Measurements from ENCODE around the gene ARL5C. TPM values are rescaled to one million over a fixed set of nuclear protein-coding genes. Genes with fewer than 3 reads are reported as not detected.

Gene ARL5C
- total RNA-seq, 1 experiment from 2014 or later = not detected

GRCh38 chr17:39155654-39156053 lies 10.3 kb downstream of the ARL5C start:
- no peak overlapping the region for H2BK12ac ChIP-seq (ENCODE audit: insufficient read length, low read depth, low read length)
- no peak overlapping the region for H2BK20ac ChIP-seq (ENCODE audit: low read depth, low read length, poor library complexity, severe bottlenecking)
- peaks cover 17% of the 10 kb centered on the region for H3K23me2 ChIP-seq (ENCODE audit: insufficient read length, low read depth, low read length, poor library complexity, severe bottlenecking)
- H3K4me3 Mint-ChIP-seq = peak overlapping the region; percentile 63 to 94
- peaks cover 6 to 9% of the 10 kb centered on the region in 2 experiments; a peak in 3 of 5 replicates for H3K9me3 Mint-ChIP-seq
- H3K4me1 Mint-ChIP-seq = peaks cover 12 to 28% of the 10 kb centered on the region in 2 experiments
- no peak overlapping the region for H2AK5ac ChIP-seq (ENCODE audit: insufficient read length, low read length)
- no peak for DNase-seq
- no peak overlapping the region for H2BK15ac ChIP-seq (ENCODE audit: low read depth, low read length)
- H3K14ac ChIP-seq (ENCODE audit: insufficient read depth, low read length) = no peak overlapping the region
- H3T11ph ChIP-seq (ENCODE audit: low read length) = no peak overlapping the region
- peaks cover 0 to 5% (median 0%) of the 10 kb centered on the region in 3 experiments; a peak in 1 of 7 replicates for H3K36me3 Mint-ChIP-seq (ENCODE audit: insufficient read depth in 1 of 3, low read depth in 3 of 3)
- no peaks in the 10 kb centered on the region for H4K20me1 ChIP-seq (ENCODE audit: control insufficient read depth, insufficient read depth, insufficient read length)
- no peak overlapping the region for H4K91ac ChIP-seq (ENCODE audit: insufficient read length, low read depth, low read length)
- no peak overlapping the region for H3K4ac ChIP-seq (ENCODE audit: low read depth, low read length)
- no peaks in the 10 kb centered on the region for H3K79me1 ChIP-seq (ENCODE audit: insufficient read depth, low read depth, low read length, poor library complexity, severe bottlenecking)
- no peak overlapping the region for H2BK5ac ChIP-seq (ENCODE audit: insufficient read length, low read length)
- H3K27me3 ChIP-seq (ENCODE audit: insufficient read depth, low read length) = peaks cover 3% of the 10 kb centered on the region; the same call in 1 of the 2 replicates
- no CpG with 5 or more reads among the region's 2 CpGs for WGBS (ENCODE audit: extremely low coverage, insufficient read length, low lambda C conversion rate)
- H3K4me1 ChIP-seq (ENCODE audit: insufficient read depth, low read length) = no peaks in the 10 kb centered on the region
- H3K79me2 ChIP-seq (ENCODE audit: insufficient read depth, low read length) = no peaks in the 10 kb centered on the region
- H3K27ac ChIP-seq (ENCODE audit: insufficient read length, low read depth, low read length) = no peak overlapping the region
- no peak overlapping the region for H2AFZ ChIP-seq (ENCODE audit: low read length)
- H2BK120ac ChIP-seq (ENCODE audit: low read depth, low read length, poor library complexity, severe bottlenecking) = no peak overlapping the region
- no peak overlapping the region for H3K18ac ChIP-seq (ENCODE audit: insufficient read length, low read depth, low read length)
- TF ChIP-seq CTCF (conservative IDR thresholded peaks at IDR 0.05) = no peak
- H4K5ac ChIP-seq (ENCODE audit: insufficient read length, low read depth, low read length) = no peak overlapping the region
- H4K8ac ChIP-seq (replicated peaks; ENCODE audit: insufficient read length, low read depth, low read length) = no peak overlapping the region
- H3K27ac Mint-ChIP-seq = no peak overlapping the region
- no peak overlapping the region for H3K56ac ChIP-seq (ENCODE audit: insufficient read length, low read depth, low read length)
- peaks cover 28% of the 10 kb centered on the region for H3K27me3 Mint-ChIP-seq (ENCODE audit: low read depth)
- no peak overlapping the region for H3K23ac ChIP-seq (ENCODE audit: insufficient read length, low read depth, low read length)
- H3K9me3 ChIP-seq (ENCODE audit: control insufficient read depth, low read depth, low read length) = no peaks in the 10 kb centered on the region
- no peak overlapping the region for H3K4me2 ChIP-seq (ENCODE audit: insufficient read depth, insufficient read length, low read length)
- H3K9ac ChIP-seq (ENCODE audit: extremely low read depth, insufficient read length, low read length) = no peak overlapping the region
